Adipocyte (in vitro differentiated cells): ENCODE measurements around the gene SLC25A29.

Source experiments
- DNase-seq: peaks from one replicate; pipeline ENCODE4 v3.0.0-alpha.2; 2015; ENCODE audit warnings: low read depth
- H3K27me3 ChIP-seq: replicated peaks from 2 replicates; pipeline ENCODE4 v1.7.0; 2013; ENCODE audit warnings: mild to moderate bottlenecking, low read length, moderate library complexity; ENCODE audit not compliant: control insufficient read depth, insufficient read depth
- H3K36me3 ChIP-seq: 2 replicates; pipeline ENCODE4 v1.7.0; 2013; ENCODE audit warnings: low read length, mild to moderate bottlenecking, moderate library complexity; ENCODE audit not compliant: control insufficient read depth, insufficient read depth, severe bottlenecking
- H3K4me1 ChIP-seq: 2 replicates; pipeline ENCODE4 v1.7.0; 2013; ENCODE audit warnings: mild to moderate bottlenecking, low read length, moderate library complexity; ENCODE audit not compliant: control insufficient read depth, insufficient read depth
- H3K4me3 ChIP-seq: 2 replicates; pipeline ENCODE4 v1.7.0; 2013; ENCODE audit warnings: mild to moderate bottlenecking, low read length, moderate library complexity
- H3K9ac ChIP-seq: 2 replicates; pipeline ENCODE4 v1.7.0; 2013; ENCODE audit warnings: mild to moderate bottlenecking, low read length, moderate library complexity
- H3K9me3 ChIP-seq: 2 replicates; pipeline ENCODE4 v1.7.0; 2013; ENCODE audit warnings: mild to moderate bottlenecking, low read length, moderate library complexity; ENCODE audit not compliant: control insufficient read depth

The SLC25A29 gene

DNA sequence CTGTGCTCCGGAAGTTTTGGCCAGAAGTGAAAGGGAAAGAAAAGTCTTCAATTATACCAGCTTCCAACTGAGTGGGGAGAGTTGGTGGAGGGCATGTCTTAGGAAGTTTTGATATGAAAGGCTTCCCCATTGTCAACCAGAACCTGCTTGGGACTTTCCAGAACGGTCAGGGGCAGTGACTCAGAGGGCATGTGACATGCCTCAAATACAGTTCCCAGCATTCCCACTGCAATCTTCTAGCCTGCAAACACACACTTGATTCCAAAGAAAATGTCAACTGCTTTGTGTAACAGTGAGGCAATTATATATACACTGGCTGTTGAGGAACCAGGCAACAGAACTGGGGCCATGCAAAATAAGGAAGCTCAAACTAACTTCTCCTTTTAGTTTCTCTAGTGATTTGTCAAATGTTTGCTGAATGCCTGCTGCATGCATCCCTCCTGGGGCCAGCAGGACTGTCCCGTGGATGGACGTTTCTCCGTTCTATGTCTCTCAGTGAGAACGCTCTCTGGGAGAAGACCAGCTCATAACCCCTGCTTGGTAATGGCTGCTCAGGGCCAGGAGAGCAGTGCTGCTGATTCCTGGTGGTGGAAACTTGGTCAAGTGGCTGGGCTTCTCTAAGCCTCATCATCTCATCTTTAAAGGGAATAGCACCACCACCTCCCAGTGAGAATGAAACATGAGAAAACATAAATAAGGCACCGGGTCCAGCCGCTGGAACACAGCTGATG is 35.2 kb upstream of the SLC25A29 start:
- Histone ChIP-seq H3K4me1 (peaks cover 13% of the 10 kb centered on the region), H3K9me3 (no peaks in the 10 kb centered on the region), H3K27me3 (no peaks in the 10 kb centered on the region), H3K36me3 (peaks cover 60% of the 10 kb centered on the region), H3K4me3 (peak overlapping the region; percentile 29), H3K9ac (peak overlapping the region; percentile 44)
- DNase-seq: peak; percentile 59

GRCh38 chr14:100340423-100340813 is 34.2 kb upstream of the SLC25A29 start:
- DNase-seq: no peak
- Histone ChIP-seq H3K9me3 (no peaks in the 10 kb centered on the region), H3K9ac (no peak overlapping the region), H3K36me3 (peaks cover 58% of the 10 kb centered on the region), H3K27me3 (no peaks in the 10 kb centered on the region), H3K4me3 (no peak overlapping the region), H3K4me1 (peaks cover 13% of the 10 kb centered on the region)

DNA sequence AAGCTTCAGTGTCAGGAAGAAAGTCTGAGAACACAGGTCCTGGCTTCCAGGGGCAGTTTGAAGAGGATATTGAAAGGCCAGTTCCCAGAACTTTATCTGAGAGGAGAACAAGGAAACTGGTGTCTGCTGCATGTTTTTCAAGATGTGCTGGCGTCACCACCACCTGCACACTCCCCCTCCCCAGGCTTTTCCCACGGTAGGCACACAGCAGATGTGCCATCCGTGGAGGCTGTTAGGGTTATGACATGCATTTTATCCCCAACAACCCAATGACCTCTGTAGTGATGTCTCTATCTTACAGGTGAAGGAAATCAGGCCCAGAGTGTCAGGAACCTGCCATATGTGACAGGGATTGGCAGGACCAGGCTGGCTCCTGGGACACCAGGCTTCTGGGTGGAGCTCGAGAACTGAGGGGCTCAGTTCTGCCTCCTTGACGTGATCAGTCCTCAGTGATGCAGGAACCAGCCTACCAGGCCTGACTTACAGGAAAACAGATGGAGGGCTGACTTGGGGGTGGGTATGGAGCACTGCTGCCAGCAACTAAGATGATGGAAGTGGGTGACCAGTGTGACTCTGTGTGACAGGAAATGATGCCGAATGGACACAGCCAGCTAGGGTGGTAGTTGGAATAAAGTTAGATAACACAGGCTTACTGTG is 33.6 kb upstream of the SLC25A29 start:
- Histone ChIP-seq H3K9me3 (no peaks in the 10 kb centered on the region), H3K4me1 (peaks cover 13% of the 10 kb centered on the region), H3K9ac (no peak overlapping the region), H3K27me3 (no peaks in the 10 kb centered on the region), H3K36me3 (peaks cover 63% of the 10 kb centered on the region), H3K4me3 (no peak overlapping the region)
- DNase-seq: no peak

- H3K9ac ChIP-seq: no peak overlapping the region
- H3K4me3 ChIP-seq: no peak overlapping the region
- no peak for DNase-seq
- no peaks in the 10 kb centered on the region for H3K9me3 ChIP-seq
- peaks cover 10% of the 10 kb centered on the region for H3K4me1 ChIP-seq
- H3K27me3 ChIP-seq: no peaks in the 10 kb centered on the region
- H3K36me3 ChIP-seq: peaks cover 67% of the 10 kb centered on the region
Observed at GRCh38 chr14:100336618-100337530, 30.6 kb upstream of the SLC25A29 start.

DNA sequence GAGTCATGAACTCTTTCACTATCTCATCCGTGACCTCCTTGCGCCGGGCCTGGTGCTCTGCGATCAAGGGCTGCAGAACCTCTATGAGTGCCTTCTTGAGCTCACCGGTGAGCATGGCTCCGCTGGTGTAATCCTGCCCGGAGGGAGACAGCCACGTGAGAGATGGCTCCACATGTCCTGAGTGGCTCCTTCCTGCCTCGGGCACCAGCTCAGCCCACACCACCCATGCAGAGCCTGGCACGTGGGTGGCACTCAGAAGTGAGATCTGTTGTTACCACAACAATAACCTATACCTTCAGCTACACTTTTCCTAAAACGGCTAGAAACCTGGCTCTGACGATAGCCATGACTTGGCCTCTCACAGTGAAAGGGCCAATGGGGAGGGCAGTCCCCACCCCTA is 28.7 kb upstream of the SLC25A29 start:
- Histone ChIP-seq H3K27me3 (peaks cover under 1% of the 10 kb centered on the region), H3K9ac (no peak overlapping the region), H3K4me3 (no peak overlapping the region), H3K4me1 (no peaks in the 10 kb centered on the region), H3K9me3 (no peaks in the 10 kb centered on the region), H3K36me3 (peaks cover 55% of the 10 kb centered on the region)
- no peak for DNase-seq

GRCh38 chr14:100333827-100334226 is 27.6 kb upstream of the SLC25A29 start:
- Histone ChIP-seq H3K27me3 (peaks cover 6% of the 10 kb centered on the region), H3K36me3 (peaks cover 51% of the 10 kb centered on the region), H3K4me1 (no peaks in the 10 kb centered on the region), H3K9me3 (no peaks in the 10 kb centered on the region), H3K9ac (no peak overlapping the region), H3K4me3 (no peak overlapping the region)
- DNase-seq: no peak

GRCh38 chr14:100333311-100333710 is 27.1 kb upstream of the SLC25A29 start:
- Histone ChIP-seq H3K27me3 (peaks cover 6% of the 10 kb centered on the region), H3K36me3 (peaks cover 49% of the 10 kb centered on the region), H3K4me3 (no peak overlapping the region), H3K4me1 (no peaks in the 10 kb centered on the region), H3K9me3 (no peaks in the 10 kb centered on the region), H3K9ac (no peak overlapping the region)
- DNase-seq: no peak

DNA sequence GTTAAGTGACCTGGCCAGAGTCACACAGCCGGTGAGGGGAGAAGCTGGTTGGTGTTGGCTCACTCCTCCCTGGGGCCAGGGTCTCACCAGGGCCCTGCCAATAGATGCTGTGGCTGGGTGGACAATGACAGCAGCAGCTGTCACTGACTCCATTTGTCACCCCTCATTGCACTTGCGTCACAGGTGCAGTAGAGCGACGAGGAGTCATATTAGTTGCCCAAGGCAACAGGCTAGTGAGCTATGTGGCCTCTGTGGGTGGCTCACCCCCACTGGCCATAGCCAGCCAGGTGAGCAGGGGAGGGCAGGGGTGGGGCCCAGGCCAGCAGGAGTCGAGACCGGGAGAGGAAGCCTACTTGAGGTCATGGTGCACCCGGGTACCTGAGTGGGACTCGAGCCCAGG is 26.6 kb upstream of the SLC25A29 start:
- Histone ChIP-seq H3K36me3 (peaks cover 44% of the 10 kb centered on the region), H3K4me3 (no peak overlapping the region), H3K9ac (no peak overlapping the region), H3K9me3 (no peaks in the 10 kb centered on the region), H3K4me1 (no peaks in the 10 kb centered on the region), H3K27me3 (peaks cover 6% of the 10 kb centered on the region)
- DNase-seq: no peak

- Histone ChIP-seq H3K4me1 (no peaks in the 10 kb centered on the region), H3K27me3 (peaks cover 6% of the 10 kb centered on the region), H3K9me3 (no peaks in the 10 kb centered on the region), H3K4me3 (no peak overlapping the region), H3K9ac (no peak overlapping the region), H3K36me3 (peaks cover 37% of the 10 kb centered on the region)
- no peak for DNase-seq
Observed at GRCh38 chr14:100332071-100332639, 25.9 kb upstream of the SLC25A29 start.

- no peaks in the 10 kb centered on the region for H3K9me3 ChIP-seq
- H3K36me3 ChIP-seq: peaks cover 23% of the 10 kb centered on the region
- no peak overlapping the region for H3K9ac ChIP-seq
- no peak for DNase-seq
- H3K4me1 ChIP-seq: no peaks in the 10 kb centered on the region
- H3K27me3 ChIP-seq: peaks cover 9% of the 10 kb centered on the region
- H3K4me3 ChIP-seq: no peak overlapping the region
Observed at GRCh38 chr14:100330388-100330931, 24.2 kb upstream of the SLC25A29 start.

GRCh38 chr14:100330007-100330344 is 23.7 kb upstream of the SLC25A29 start:
- Histone ChIP-seq H3K9ac (no peak overlapping the region), H3K4me3 (no peak overlapping the region), H3K27me3 (peaks cover 9% of the 10 kb centered on the region), H3K9me3 (no peaks in the 10 kb centered on the region), H3K4me1 (no peaks in the 10 kb centered on the region), H3K36me3 (peaks cover 18% of the 10 kb centered on the region)
- DNase-seq: no peak
